HEK293 (cell line): Measurements from ENCODE around the gene TLE2.

Source experiments
- HOXD13 ChIP-seq: sonication (generic); formaldehyde crosslinking; IDR thresholded peaks from 2 replicates; pipeline ENCODE4 v1.8.0; 2022; ENCODE audit warnings: missing genetic modification reagents, borderline replicate concordance
- PRDM2 ChIP-seq: fragments of 450-650 bp; formaldehyde crosslinking; IDR thresholded peaks from 2 replicates; pipeline ENCODE4 v1.5.1; 2016; ENCODE audit warnings: missing biosample characterization, missing genetic modification characterization, borderline replicate concordance
- TCF7L2 ChIP-seq: IDR thresholded peaks from 2 replicates; pipeline ENCODE4 v1.6.1; 2011; ENCODE audit warnings: low read depth, mild to moderate bottlenecking, inconsistent platforms, low read length, moderate library complexity, borderline replicate concordance
- YY1 ChIP-seq: fragments of 450-650 bp; formaldehyde crosslinking; IDR thresholded peaks from 2 replicates; pipeline ENCODE4 v1.5.1; 2018; ENCODE audit warnings: missing biosample characterization, missing genetic modification characterization
- ZBTB21 ChIP-seq: fragments of 450-650 bp; formaldehyde crosslinking; IDR thresholded peaks from 2 replicates; pipeline ENCODE4 v1.5.1; 2017; ENCODE audit warnings: missing biosample characterization, missing genetic modification characterization
- ZBTB49 ChIP-seq: fragments of 450-650 bp; formaldehyde crosslinking; IDR thresholded peaks from 2 replicates; pipeline ENCODE4 v1.5.1; 2016; ENCODE audit warnings: missing biosample characterization, missing genetic modification characterization, low read depth
- ZNF324 ChIP-seq: fragments of 450-650 bp; formaldehyde crosslinking; IDR thresholded peaks from 2 replicates; pipeline ENCODE4 v1.5.1; 2016; ENCODE audit warnings: missing biosample characterization, missing genetic modification characterization
- ZNF707 ChIP-seq: fragments of 450-650 bp; formaldehyde crosslinking; IDR thresholded peaks from 2 replicates; pipeline ENCODE4 v1.5.1; 2016; ENCODE audit warnings: missing biosample characterization, missing genetic modification characterization
- TF ChIP-seq, protein P1 (sequence below): fragments of 450-650 bp; formaldehyde crosslinking; IDR thresholded peaks from 2 replicates; pipeline ENCODE4 v1.5.1; 2016; ENCODE audit warnings: missing biosample characterization, missing genetic modification characterization

GRCh38 chr19:3041327-3041726 lies 12.2 kb upstream of the TLE2 start:
- TF ChIP-seq ZNF324 (tag by site-specific recombination): no peak
- TF ChIP-seq ZNF707: no peak
- no peak for TF ChIP-seq ZBTB21
- no peak for TF ChIP-seq YY1 (tag by site-specific recombination)
- TF ChIP-seq ZBTB49 (tag by site-specific recombination): no peak
- TF ChIP-seq HOXD13 (CRISPR knock-in tag): no peak
- TF ChIP-seq, protein P1, sequence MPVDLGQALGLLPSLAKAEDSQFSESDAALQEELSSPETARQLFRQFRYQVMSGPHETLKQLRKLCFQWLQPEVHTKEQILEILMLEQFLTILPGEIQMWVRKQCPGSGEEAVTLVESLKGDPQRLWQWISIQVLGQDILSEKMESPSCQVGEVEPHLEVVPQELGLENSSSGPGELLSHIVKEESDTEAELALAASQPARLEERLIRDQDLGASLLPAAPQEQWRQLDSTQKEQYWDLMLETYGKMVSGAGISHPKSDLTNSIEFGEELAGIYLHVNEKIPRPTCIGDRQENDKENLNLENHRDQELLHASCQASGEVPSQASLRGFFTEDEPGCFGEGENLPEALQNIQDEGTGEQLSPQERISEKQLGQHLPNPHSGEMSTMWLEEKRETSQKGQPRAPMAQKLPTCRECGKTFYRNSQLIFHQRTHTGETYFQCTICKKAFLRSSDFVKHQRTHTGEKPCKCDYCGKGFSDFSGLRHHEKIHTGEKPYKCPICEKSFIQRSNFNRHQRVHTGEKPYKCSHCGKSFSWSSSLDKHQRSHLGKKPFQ (tag by site-specific recombination): no peak
- no peak for TF ChIP-seq PRDM2 (tag by site-specific recombination)
- TF ChIP-seq TCF7L2: no peak
